Raji (cell line): ENCODE data around the gene PTTG2.

Experiments used
- POLR2A ChIP-seq: IDR thresholded peaks from 2 replicates; pipeline ENCODE4 v1.6.1; 2011; ENCODE audit warnings: low read depth, low read length, control low read depth; ENCODE audit not compliant: insufficient read depth

PTTG2 gene

GRCh38 chr4:37991623-37992410 is 31.6 kb downstream of the PTTG2 start:
- no peak for TF ChIP-seq POLR2A

DNA sequence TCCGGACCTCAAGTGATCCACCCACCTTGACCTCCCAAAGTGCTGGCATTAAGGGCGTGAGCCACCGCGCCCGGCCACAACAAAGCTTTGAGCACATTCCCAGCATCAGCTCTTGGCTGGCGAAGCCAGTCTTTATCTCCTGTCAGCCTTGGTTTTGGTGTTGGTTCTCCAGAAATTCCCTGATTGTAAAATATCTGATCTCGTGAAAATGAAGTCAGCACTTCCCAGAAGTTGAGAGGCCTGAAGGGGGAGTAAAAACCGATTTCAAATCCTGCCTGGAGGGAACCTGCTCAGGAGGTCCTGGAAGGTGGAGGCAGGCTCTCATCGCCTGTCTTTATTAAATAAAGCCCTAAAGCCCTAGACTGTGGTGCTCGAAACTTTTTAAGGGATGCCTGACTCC is 33.6 kb downstream of the PTTG2 start:
- TF ChIP-seq POLR2A = no peak

GRCh38 chr4:37994569-37994968 is 34.4 kb downstream of the PTTG2 start:
- no peak for TF ChIP-seq POLR2A

GRCh38 chr4:37995299-37995821 is 35.2 kb downstream of the PTTG2 start:
- TF ChIP-seq POLR2A = no peak

DNA sequence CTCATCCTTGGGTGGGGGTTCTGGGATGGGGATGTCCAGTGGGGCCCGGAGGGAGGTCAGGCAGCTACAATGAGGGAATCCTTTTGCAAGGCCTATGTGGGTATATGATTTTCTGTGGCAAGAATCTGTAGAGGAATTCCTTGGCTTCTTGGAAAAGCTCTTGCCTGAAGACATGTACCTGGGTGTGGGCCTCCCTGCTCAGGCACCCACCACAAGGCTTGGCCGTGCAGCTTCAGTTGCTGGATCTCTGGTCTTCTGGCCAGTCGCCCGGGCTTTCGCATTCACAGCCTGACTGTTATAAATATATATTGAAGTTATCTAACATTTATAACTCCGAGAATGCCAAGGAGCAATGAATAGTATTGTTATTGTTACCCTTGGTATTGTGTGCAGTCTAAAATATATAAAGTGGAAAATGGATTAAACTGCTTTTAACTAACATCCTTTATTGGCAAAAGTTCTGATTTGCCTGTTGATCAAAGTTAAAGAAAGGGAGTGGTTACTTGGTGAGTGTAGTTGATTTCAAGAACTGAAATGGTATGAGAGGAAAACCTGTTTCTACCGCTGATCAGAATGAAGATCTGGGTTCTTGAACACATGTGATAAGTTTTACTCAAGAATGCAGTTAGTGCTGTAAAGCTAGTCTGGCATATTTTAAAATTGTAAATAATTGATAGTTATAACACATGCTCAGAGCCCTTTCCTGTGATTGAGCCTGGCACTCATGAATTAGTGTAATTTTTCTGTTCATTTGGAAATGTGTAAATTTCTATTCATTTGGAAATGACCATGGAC is 36.0 kb downstream of the PTTG2 start:
- TF ChIP-seq POLR2A = no peak

DNA sequence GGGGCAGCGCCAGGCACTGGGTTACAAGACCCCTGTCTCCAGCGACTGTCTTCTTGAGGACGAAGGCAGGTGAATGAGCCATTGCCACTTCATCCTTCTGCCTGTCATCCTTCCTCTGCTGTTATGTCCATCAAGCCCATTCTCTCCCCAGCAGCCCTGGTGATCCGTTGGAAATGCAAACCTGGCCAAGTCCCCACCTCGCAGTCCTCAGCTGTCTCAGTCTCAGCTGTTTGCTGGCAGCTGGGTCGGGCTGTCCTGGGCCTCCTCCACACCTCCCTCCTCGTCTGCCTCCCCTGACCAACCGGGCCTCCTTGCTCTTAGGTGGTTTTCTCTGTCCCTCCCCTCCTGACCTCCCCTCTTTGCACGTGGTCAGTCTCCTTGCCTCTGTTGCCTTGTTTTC is 38.0 kb downstream of the PTTG2 start:
- no peak for TF ChIP-seq POLR2A

- TF ChIP-seq POLR2A = no peak
Observed at GRCh38 chr4:37999000-37999716, 39.0 kb downstream of the PTTG2 start.

- no peak for TF ChIP-seq POLR2A
Observed at GRCh38 chr4:37999965-38000364, 39.8 kb downstream of the PTTG2 start.

GRCh38 chr4:38001927-38002326 is 41.7 kb downstream of the PTTG2 start:
- no peak for TF ChIP-seq POLR2A

GRCh38 chr4:38002451-38003071 is 42.4 kb downstream of the PTTG2 start:
- TF ChIP-seq POLR2A = no peak

DNA sequence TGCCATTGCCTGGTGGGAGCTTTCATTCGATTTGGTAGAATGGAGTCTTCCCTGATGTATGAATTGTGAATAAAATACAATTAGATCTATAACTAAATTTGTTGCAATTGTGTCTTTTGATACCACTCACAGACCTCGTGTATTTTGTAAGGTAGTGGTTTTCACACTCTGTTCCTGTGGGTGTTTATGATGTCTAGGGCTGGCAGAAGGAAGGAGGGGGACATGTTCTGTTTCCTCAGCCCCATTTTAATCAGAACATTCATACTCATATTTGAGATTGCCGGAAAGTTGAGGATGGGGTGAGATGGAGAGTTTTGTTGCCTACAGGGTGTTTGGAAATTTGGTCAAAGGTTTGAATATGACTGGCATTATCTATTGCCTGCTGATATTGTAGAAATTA is 42.9 kb downstream of the PTTG2 start:
- no peak for TF ChIP-seq POLR2A

- no peak for TF ChIP-seq POLR2A
Observed at GRCh38 chr4:38003628-38004027, 43.4 kb downstream of the PTTG2 start.

GRCh38 chr4:38004062-38004461 is 43.9 kb downstream of the PTTG2 start:
- TF ChIP-seq POLR2A = no peak

GRCh38 chr4:38004887-38005286 is 44.7 kb downstream of the PTTG2 start:
- TF ChIP-seq POLR2A = no peak

DNA sequence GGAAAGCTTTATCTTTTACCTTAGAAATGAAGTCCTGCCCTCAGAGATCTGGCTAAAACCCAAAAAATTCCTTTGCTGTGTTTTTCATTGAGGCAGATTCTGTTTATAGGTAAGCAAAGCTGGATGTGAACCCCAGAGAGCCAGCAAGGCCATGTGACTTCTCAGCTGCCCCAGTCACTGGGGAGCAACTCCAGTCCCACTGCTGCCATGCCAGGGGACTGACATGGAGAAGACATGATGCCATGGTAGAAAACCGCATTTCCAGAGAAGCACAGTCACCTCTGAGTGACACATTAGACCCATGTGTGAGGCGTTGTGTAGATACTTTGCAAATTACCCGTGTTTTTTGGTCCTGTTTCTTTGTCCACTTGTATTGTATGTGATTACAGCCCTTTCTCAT is 45.4 kb downstream of the PTTG2 start:
- no peak for TF ChIP-seq POLR2A
